ENCODE data around the gene PPM1E. TPM values are rescaled to one million over a fixed set of nuclear protein-coding genes. Genes with fewer than 3 reads are reported as not detected.
"Not testable (repeated sequence)": the region's sequence is repeated elsewhere in the genome, so short reads cannot be mapped to it uniquely, and the experiment has no call there.

Gene PPM1E
- total RNA-seq, 2 donors from 2014 or later = not detected

GRCh38 chr17:58756246-58757161 lies 850 bp downstream of the PPM1E start:
- Mint-ChIP-seq H3K4me3 (peak overlapping the region; percentile 86), H3K27me3 (peaks cover 40 to 74% of the 10 kb centered on the region in 2 donors), H3K9me3 (no peaks in the 10 kb centered on the region), H3K27ac (no peak overlapping the region), H3K36me3 (peaks cover 7% of the 10 kb centered on the region), H3K4me1 (ENCODE audit: low read depth in 2 of 2) (peaks cover 8 to 11% of the 10 kb centered on the region in 2 donors)
- ATAC-seq (peak; percentile 45 to 57), DNase-seq (ENCODE audit: low spot score) (no peak)

GRCh38 chr17:58757162-58757613 lies 1.5 kb downstream of the PPM1E start:
- H3K9me3 Mint-ChIP-seq = no peaks in the 10 kb centered on the region
- H3K4me1 Mint-ChIP-seq (ENCODE audit: low read depth in 2 of 2) = peaks cover 8 to 11% of the 10 kb centered on the region in 2 donors
- ATAC-seq = no peak
- peaks cover 45 to 72% of the 10 kb centered on the region in 2 donors for H3K27me3 Mint-ChIP-seq
- peak overlapping the region; percentile 86 for H3K4me3 Mint-ChIP-seq
- DNase-seq (ENCODE audit: low spot score) = no peak
- H3K27ac Mint-ChIP-seq = no peak overlapping the region
- H3K36me3 Mint-ChIP-seq = peaks cover 7% of the 10 kb centered on the region

- Mint-ChIP-seq H3K9me3 (no peaks in the 10 kb centered on the region), H3K27ac (no peak overlapping the region), H3K36me3 (peaks cover 7% of the 10 kb centered on the region), H3K4me1 (ENCODE audit: low read depth in 2 of 2) (peaks cover 8 to 11% of the 10 kb centered on the region in 2 donors), H3K4me3 (no peak overlapping the region), H3K27me3 (peaks cover 39 to 59% of the 10 kb centered on the region in 2 donors)
- ATAC-seq (no peak), DNase-seq (ENCODE audit: low spot score) (no peak)
Observed at GRCh38 chr17:58758890-58759289, 3.2 kb downstream of the PPM1E start.

GRCh38 chr17:58759522-58759921 lies 3.9 kb downstream of the PPM1E start:
- Mint-ChIP-seq H3K36me3 (peaks cover 7% of the 10 kb centered on the region), H3K27ac (no peak overlapping the region), H3K9me3 (no peaks in the 10 kb centered on the region), H3K27me3 (peaks cover 38 to 58% of the 10 kb centered on the region in 2 donors), H3K4me1 (ENCODE audit: low read depth in 2 of 2) (peaks cover 8 to 11% of the 10 kb centered on the region in 2 donors), H3K4me3 (no peak overlapping the region)
- ATAC-seq (no peak), DNase-seq (ENCODE audit: low spot score) (no peak)

- Mint-ChIP-seq H3K27ac (no peak overlapping the region), H3K36me3 (peaks cover 7% of the 10 kb centered on the region), H3K4me3 (no peak overlapping the region), H3K4me1 (ENCODE audit: low read depth in 2 of 2) (peaks cover 6 to 9% of the 10 kb centered on the region in 2 donors), H3K27me3 (peaks cover 33 to 54% of the 10 kb centered on the region in 2 donors), H3K9me3 (no peaks in the 10 kb centered on the region)
- ATAC-seq = no peak
- no peak for DNase-seq (ENCODE audit: low spot score)
Observed at GRCh38 chr17:58760248-58760647, 4.6 kb downstream of the PPM1E start.

- H3K36me3 Mint-ChIP-seq = no peaks in the 10 kb centered on the region
- no peaks in the 10 kb centered on the region for H3K9me3 Mint-ChIP-seq
- no peaks in the 10 kb centered on the region for H3K4me1 Mint-ChIP-seq (ENCODE audit: low read depth in 2 of 2)
- no peak overlapping the region for H3K4me3 Mint-ChIP-seq
- no peak for DNase-seq (ENCODE audit: low spot score)
- no peak overlapping the region for H3K27ac Mint-ChIP-seq
- no peak for ATAC-seq
- H3K27me3 Mint-ChIP-seq = peaks cover 22 to 32% of the 10 kb centered on the region in 2 donors
Observed at GRCh38 chr17:58763263-58763662, 7.6 kb downstream of the PPM1E start.

- H3K27me3 Mint-ChIP-seq = peaks cover 19 to 26% of the 10 kb centered on the region in 2 donors
- H3K9me3 Mint-ChIP-seq = no peaks in the 10 kb centered on the region
- ATAC-seq = no peak
- DNase-seq (ENCODE audit: low spot score) = no peak
- no peaks in the 10 kb centered on the region for H3K36me3 Mint-ChIP-seq
- no peaks in the 10 kb centered on the region for H3K4me1 Mint-ChIP-seq (ENCODE audit: low read depth in 2 of 2)
- no peak overlapping the region for H3K4me3 Mint-ChIP-seq
- H3K27ac Mint-ChIP-seq = no peak overlapping the region
Observed at GRCh38 chr17:58764373-58764772, 8.7 kb downstream of the PPM1E start.

GRCh38 chr17:58778482-58778881 lies 22.8 kb downstream of the PPM1E start:
- not testable (repeated sequence) for H3K4me1 Mint-ChIP-seq (ENCODE audit: low read depth in 2 of 2); H3K27ac Mint-ChIP-seq; ATAC-seq; H3K9me3 Mint-ChIP-seq; H3K4me3 Mint-ChIP-seq; H3K36me3 Mint-ChIP-seq; DNase-seq (ENCODE audit: low spot score)
- peaks cover 5 to 16% of the 10 kb centered on the region in 2 donors for H3K27me3 Mint-ChIP-seq

GRCh38 chr17:58779446-58779845 lies 23.8 kb downstream of the PPM1E start:
- ATAC-seq = no peak
- H3K4me3 Mint-ChIP-seq = no peak overlapping the region
- no peaks in the 10 kb centered on the region for H3K36me3 Mint-ChIP-seq
- no peaks in the 10 kb centered on the region for H3K4me1 Mint-ChIP-seq (ENCODE audit: low read depth in 2 of 2)
- no peak overlapping the region for H3K27ac Mint-ChIP-seq
- peaks cover 5 to 16% of the 10 kb centered on the region in 2 donors for H3K27me3 Mint-ChIP-seq
- no peak for DNase-seq (ENCODE audit: low spot score)
- H3K9me3 Mint-ChIP-seq = no peaks in the 10 kb centered on the region

GRCh38 chr17:58783380-58783779 lies 27.7 kb downstream of the PPM1E start:
- DNase-seq (ENCODE audit: low spot score) (no peak), ATAC-seq (no peak)
- H3K27ac Mint-ChIP-seq = no peak overlapping the region
- H3K36me3 Mint-ChIP-seq = no peaks in the 10 kb centered on the region
- peaks cover 2 to 8% of the 10 kb centered on the region in 2 donors for H3K27me3 Mint-ChIP-seq
- no peaks in the 10 kb centered on the region for H3K9me3 Mint-ChIP-seq
- H3K4me1 Mint-ChIP-seq (ENCODE audit: low read depth in 2 of 2) = no peaks in the 10 kb centered on the region
- no peak overlapping the region for H3K4me3 Mint-ChIP-seq

- H3K27ac Mint-ChIP-seq = no peak overlapping the region
- H3K27me3 Mint-ChIP-seq = peaks cover 5 to 8% of the 10 kb centered on the region in 2 donors
- ATAC-seq = no peak
- H3K4me3 Mint-ChIP-seq = no peak overlapping the region
- H3K4me1 Mint-ChIP-seq (ENCODE audit: low read depth in 2 of 2) = no peaks in the 10 kb centered on the region
- no peaks in the 10 kb centered on the region for H3K36me3 Mint-ChIP-seq
- H3K9me3 Mint-ChIP-seq = no peaks in the 10 kb centered on the region
- DNase-seq (ENCODE audit: low spot score) = no peak
Observed at GRCh38 chr17:58785097-58785496, 29.4 kb downstream of the PPM1E start.

- ATAC-seq (no peak), DNase-seq (ENCODE audit: low spot score) (no peak)
- H3K4me1 Mint-ChIP-seq (ENCODE audit: low read depth in 2 of 2) = no peaks in the 10 kb centered on the region
- H3K36me3 Mint-ChIP-seq = no peaks in the 10 kb centered on the region
- peaks cover 8 to 9% of the 10 kb centered on the region in 2 donors for H3K27me3 Mint-ChIP-seq
- no peak overlapping the region for H3K27ac Mint-ChIP-seq
- H3K4me3 Mint-ChIP-seq = no peak overlapping the region
- no peaks in the 10 kb centered on the region for H3K9me3 Mint-ChIP-seq
Observed at GRCh38 chr17:58786586-58787295, 31.1 kb downstream of the PPM1E start.

GRCh38 chr17:58788199-58788598 lies 32.5 kb downstream of the PPM1E start:
- DNase-seq (ENCODE audit: low spot score) (no peak), ATAC-seq (no peak)
- Mint-ChIP-seq H3K27me3 (peaks cover 8 to 13% of the 10 kb centered on the region in 2 donors), H3K4me1 (ENCODE audit: low read depth in 2 of 2) (no peaks in the 10 kb centered on the region), H3K4me3 (no peak overlapping the region), H3K27ac (no peak overlapping the region), H3K9me3 (no peaks in the 10 kb centered on the region), H3K36me3 (no peaks in the 10 kb centered on the region)

GRCh38 chr17:58789160-58789559 lies 33.5 kb downstream of the PPM1E start:
- peaks cover 8 to 13% of the 10 kb centered on the region in 2 donors for H3K27me3 Mint-ChIP-seq
- no peak for DNase-seq (ENCODE audit: low spot score)
- H3K4me1 Mint-ChIP-seq (ENCODE audit: low read depth in 2 of 2) = no peaks in the 10 kb centered on the region
- no peak overlapping the region for H3K27ac Mint-ChIP-seq
- H3K4me3 Mint-ChIP-seq = no peak overlapping the region
- H3K36me3 Mint-ChIP-seq = no peaks in the 10 kb centered on the region
- ATAC-seq = no peak
- no peaks in the 10 kb centered on the region for H3K9me3 Mint-ChIP-seq

Measured in natural killer cell treated with Interleukin-12 subunit alpha and Interleukin-12 subunit beta and Interleukin-15 and Interleukin-18, amount 100 ng/mL, for 72 hours (primary cell).